Lung (tissue), 12 donors: ENCODE data around the gene ALKAL2. TPM values are rescaled to one million over a fixed set of nuclear protein-coding genes. Genes with fewer than 3 reads are reported as not detected.

Experiments
- ATAC-seq: fragments of 200-7000 bp; cut with Tn5 transposase; one replicate; pipeline ENCODE4 v1.9.1; 2020; ENCODE audit warnings: moderate number of reproducible peaks; ENCODE audit not compliant: insufficient read depth, low FRiP score
- DNase-seq, 3 donors: peaks; one replicate each; pipeline ENCODE4 v3.0.0-alpha.2; 2013 to 2017
- H3K27ac ChIP-seq, 2 donors: one replicate each; pipeline ENCODE4 v1.5.1; 2013; ENCODE audit warnings: mild to moderate bottlenecking in 2 of 2, moderate library complexity in 2 of 2, control low read depth in 1 of 2, inconsistent platforms in 1 of 2, low read depth in 1 of 2, low read length in 1 of 2
- H3K27me3 ChIP-seq, 3 donors: one replicate each; pipeline ENCODE4 v1.5.1; 2013; ENCODE audit warnings: low read length in 2 of 3; ENCODE audit not compliant: control insufficient read depth in 3 of 3, insufficient read depth in 3 of 3
- H3K36me3 ChIP-seq, 4 donors: one replicate each; pipeline ENCODE4 v1.5.1; 2013; ENCODE audit warnings: low read length in 4 of 4, mild to moderate bottlenecking in 1 of 4, moderate library complexity in 1 of 4; ENCODE audit not compliant: control insufficient read depth in 4 of 4, insufficient read depth in 4 of 4
- H3K4me1 ChIP-seq, 5 donors: one replicate each; pipeline ENCODE4 v1.5.1; 2013; ENCODE audit warnings: low read length in 5 of 5, mild to moderate bottlenecking in 2 of 5, moderate library complexity in 1 of 5; ENCODE audit not compliant: control insufficient read depth in 5 of 5, insufficient read depth in 5 of 5
- H3K4me3 ChIP-seq: one replicate; pipeline ENCODE4 v1.5.1; 2013; ENCODE audit warnings: mild to moderate bottlenecking, control low read depth, moderate library complexity
- H3K9ac ChIP-seq, 2 donors: one replicate each; pipeline ENCODE4 v1.5.1; 2013; ENCODE audit warnings: low read length in 2 of 2, control low read depth in 1 of 2; ENCODE audit not compliant: insufficient read depth in 1 of 2
- H3K9me3 ChIP-seq, 4 donors: one replicate each; pipeline ENCODE4 v1.5.1; 2013; ENCODE audit warnings: low read length in 3 of 4, mild to moderate bottlenecking in 1 of 4, moderate library complexity in 1 of 4; ENCODE audit not compliant: control insufficient read depth in 4 of 4, insufficient read depth in 3 of 4
- WGBS, 2 donors: extraction: QIAGEN DNeasy Blood & Tissue Kit; methylation state at CpG; one replicate each; pipeline ENCODE4 v1.1.7; 2013; 5-methylcytosine and 5-hydroxymethylcytosine counted together
- polyA plus RNA-seq, 2 donors: library from polyadenylated mRNA; stranded (reverse); fragments of 200-250 nt; gene quantifications; one replicate each; pipeline ENCODE4 v1.2.1, GENCODE V29; 2013
- total RNA-seq, 2 donors: library from RNA; depleted of rRNA in 1 of 2; stranded (reverse); fragments of >200 nt in 1 of 2; gene quantifications; one replicate each; pipeline ENCODE4 v1.2.1, GENCODE V29; 2014 to 2021
- TF ChIP-seq, protein P1 (sequence below): IDR thresholded peaks from 2 replicates; pipeline ENCODE4 v1.5.1; 2012; ENCODE audit warnings: mild to moderate bottlenecking; ENCODE audit errors: control extremely low read depth, extremely low read depth
- donor health status: control.
- donor health status: control.
- donor health status: Bipolar disorder and iron deficiency.
- donor health status: healthy.
- donor health status: DM: yes; HTN: yes; CAD: no.

ALKAL2 gene
- total and polyA plus RNA-seq, 4 donors: 13.4 to 31.3 (median 19.1) TPM

DNA sequence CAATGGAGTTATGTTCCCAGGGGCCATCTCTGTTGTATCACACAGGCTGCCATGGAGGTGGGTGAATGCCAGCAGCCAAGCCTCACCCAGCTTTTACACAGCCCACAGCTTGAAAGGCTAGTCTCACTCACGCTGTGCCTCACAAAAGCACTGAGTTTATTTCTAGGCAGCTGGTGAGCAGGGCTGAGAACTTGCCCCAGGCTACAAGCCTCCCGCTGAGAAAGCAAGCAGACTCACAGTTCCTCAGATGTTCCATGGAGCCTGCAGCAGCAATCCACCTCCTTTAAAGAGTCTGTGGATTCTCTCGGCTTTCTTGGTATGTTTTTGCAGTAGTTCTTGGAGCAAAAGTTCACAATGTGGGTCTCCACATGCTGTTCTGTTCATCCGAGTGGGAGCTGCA, 40.9 kb upstream of the ALKAL2 start:
- Histone ChIP-seq H3K27me3 (no peaks in the 10 kb centered on the region), H3K4me3 (no peak overlapping the region), H3K9me3 (peaks cover 0 to 6% (median 2%) of the 10 kb centered on the region in 4 donors), H3K9ac (no peak overlapping the region), H3K4me1 (no peaks in the 10 kb centered on the region), H3K27ac (peak overlapping the region in 1 of 2 donors; percentile 13), H3K36me3 (no peaks in the 10 kb centered on the region)
- ATAC-seq: no peak
- DNase-seq: no peak
- 90 to 94% methylated on average over 4 of the region's 4 CpGs for WGBS, 2 donors
- TF ChIP-seq, protein P1, sequence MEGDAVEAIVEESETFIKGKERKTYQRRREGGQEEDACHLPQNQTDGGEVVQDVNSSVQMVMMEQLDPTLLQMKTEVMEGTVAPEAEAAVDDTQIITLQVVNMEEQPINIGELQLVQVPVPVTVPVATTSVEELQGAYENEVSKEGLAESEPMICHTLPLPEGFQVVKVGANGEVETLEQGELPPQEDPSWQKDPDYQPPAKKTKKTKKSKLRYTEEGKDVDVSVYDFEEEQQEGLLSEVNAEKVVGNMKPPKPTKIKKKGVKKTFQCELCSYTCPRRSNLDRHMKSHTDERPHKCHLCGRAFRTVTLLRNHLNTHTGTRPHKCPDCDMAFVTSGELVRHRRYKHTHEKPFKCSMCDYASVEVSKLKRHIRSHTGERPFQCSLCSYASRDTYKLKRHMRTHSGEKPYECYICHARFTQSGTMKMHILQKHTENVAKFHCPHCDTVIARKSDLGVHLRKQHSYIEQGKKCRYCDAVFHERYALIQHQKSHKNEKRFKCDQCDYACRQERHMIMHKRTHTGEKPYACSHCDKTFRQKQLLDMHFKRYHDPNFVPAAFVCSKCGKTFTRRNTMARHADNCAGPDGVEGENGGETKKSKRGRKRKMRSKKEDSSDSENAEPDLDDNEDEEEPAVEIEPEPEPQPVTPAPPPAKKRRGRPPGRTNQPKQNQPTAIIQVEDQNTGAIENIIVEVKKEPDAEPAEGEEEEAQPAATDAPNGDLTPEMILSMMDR: no peak

DNA sequence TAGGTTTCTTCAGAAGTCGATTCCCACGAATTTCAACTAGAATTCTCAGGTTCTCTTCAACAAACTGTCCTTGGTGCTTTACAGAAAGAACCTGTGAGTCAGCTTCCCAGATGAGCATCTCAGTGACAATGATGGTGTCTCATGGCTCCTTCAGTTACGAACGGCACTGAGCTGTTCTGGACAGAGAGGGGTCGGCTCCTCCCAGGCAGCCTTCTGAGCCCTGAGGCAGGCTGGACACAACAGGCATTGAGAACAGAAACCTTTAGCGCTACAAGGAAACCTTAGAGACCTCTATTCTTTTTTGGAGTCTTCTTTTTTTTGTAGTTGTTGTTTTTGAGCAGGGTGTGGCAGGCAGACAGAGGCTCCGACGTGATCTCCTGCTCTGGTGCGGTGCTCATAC, 35.1 kb upstream of the ALKAL2 start:
- no peak overlapping the region for H3K9ac ChIP-seq
- TF ChIP-seq, protein P1: no peak
- WGBS, 2 donors: 77 to 85% methylated on average over 9 of the region's 9 CpGs
- no peaks in the 10 kb centered on the region for H3K27me3 ChIP-seq
- H3K4me3 ChIP-seq: no peak overlapping the region
- no peaks in the 10 kb centered on the region for H3K36me3 ChIP-seq
- DNase-seq (no peak), ATAC-seq (no peak)
- H3K4me1 ChIP-seq: no peaks in the 10 kb centered on the region
- no peaks in the 10 kb centered on the region for H3K9me3 ChIP-seq
- H3K27ac ChIP-seq: no peak overlapping the region

DNA sequence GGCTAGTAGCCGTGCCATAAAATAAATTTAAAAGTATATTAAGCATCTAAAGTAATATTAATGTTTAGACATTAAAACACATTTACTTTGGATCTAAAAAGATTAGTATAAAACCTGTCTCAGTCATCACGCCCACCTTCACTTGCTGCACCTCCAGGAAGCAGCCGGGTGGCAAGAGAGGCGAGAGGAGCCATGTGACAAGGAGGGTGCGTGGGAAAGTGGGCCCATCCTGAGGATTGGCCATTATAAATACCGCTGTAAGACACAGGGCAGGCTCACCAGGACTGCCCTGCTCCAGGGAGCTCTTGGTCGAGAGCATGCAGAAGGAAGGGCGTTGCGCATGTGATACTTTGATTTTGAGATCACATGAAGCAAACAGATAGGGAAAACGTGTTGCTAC, 34.4 kb upstream of the ALKAL2 start:
- Histone ChIP-seq H3K9me3 (no peaks in the 10 kb centered on the region), H3K4me3 (no peak overlapping the region), H3K4me1 (no peaks in the 10 kb centered on the region), H3K9ac (no peak overlapping the region), H3K27ac (no peak overlapping the region), H3K27me3 (no peaks in the 10 kb centered on the region), H3K36me3 (no peaks in the 10 kb centered on the region)
- DNase-seq (no peak), ATAC-seq (no peak)
- WGBS, 2 donors: 78 to 82% methylated on average over 10 of the region's 10 CpGs
- TF ChIP-seq, protein P1: no peak

DNA sequence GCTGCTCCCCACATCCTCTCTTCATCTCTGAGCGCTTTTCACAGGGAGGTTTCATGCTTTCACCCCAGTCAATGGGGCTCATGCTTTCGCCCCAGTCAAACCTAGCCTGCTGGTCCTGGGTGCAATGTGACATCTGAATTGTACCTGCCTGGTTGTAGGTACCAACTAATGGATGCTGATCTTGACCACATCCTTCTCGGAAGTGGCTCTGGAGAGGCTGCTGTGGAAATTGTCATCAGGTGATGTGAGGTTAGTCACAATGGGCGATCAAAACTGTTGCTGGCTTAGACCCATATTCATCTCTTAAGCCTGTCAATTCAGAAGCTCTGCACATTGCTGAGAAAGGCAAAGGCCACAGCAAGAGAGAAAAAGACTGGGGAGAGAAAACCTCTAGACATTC, 32.7 kb upstream of the ALKAL2 start:
- Histone ChIP-seq H3K4me1 (no peaks in the 10 kb centered on the region), H3K9me3 (peaks cover 0 to 2% (median 0%) of the 10 kb centered on the region in 4 donors), H3K27me3 (no peaks in the 10 kb centered on the region), H3K4me3 (no peak overlapping the region), H3K36me3 (no peaks in the 10 kb centered on the region), H3K9ac (no peak overlapping the region), H3K27ac (no peak overlapping the region)
- TF ChIP-seq, protein P1: no peak
- DNase-seq (no peak), ATAC-seq (no peak)
- WGBS, 2 donors: 90 to 96% methylated on average over 4 of the region's 4 CpGs
